ENCODE measurements around the gene NKAP.
"Not testable (repeated sequence)": the region's sequence is repeated elsewhere in the genome, so short reads cannot be mapped to it uniquely, and the experiment has no call there.

Gene NKAP

DNA sequence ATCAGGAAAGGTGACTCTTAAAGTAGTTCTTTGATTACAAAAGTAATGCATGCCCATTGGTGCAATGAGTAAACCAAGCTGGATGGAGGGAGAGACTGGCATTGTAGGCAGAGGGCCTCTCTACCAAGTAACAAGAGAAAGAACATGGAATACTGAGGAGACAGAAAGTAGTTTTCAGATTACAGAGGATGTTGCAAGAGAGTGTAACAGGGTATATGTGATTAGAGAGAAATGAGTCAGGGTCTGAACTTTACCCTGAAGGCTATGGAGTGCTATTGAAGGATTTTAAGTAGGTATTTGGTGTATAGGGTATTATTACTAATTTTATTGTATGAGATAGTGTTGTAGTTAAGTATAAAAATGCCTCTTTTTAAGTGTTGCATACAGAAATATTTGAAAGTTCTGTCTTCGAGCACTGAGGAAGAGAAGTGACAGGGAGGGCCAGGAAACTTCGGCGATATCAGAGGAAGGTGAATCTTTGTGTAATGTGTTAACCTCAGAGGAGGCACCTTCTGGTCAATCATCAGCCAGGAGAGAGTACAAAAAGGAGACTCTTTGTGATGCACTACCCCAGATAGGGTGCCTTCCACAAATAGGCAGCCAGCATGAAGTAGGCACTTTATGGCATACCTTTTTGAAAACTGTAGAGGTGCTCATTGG is 8.2 kb downstream of the NKAP start:
- DNase-seq = no peak

DNA sequence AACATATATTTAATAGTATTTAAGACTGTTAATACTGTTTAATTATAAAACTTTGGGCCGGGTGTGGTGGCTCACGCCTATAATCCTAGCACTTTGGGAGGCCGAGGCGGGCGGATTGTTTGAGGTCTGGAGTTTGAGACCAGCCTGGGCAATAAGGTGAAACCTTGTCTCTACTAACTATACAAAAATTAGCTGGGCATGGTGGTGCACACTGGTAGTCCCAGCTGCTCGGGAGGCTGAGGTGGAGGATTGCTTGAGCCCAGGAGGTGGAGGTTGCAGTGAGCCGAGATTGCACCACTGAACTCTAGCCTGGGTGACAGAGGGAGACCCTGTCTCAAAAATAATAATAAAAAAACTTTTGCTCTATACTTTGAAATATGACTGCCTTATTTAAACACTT is 21.2 kb downstream of the NKAP start:
- DNase-seq = not testable (repeated sequence)

GRCh38 chrX:119919835-119920585 is 23.5 kb downstream of the NKAP start:
- DNase-seq = no peak

- DNase-seq = no peak
Measured at GRCh38 chrX:119917877-119918276, 25.7 kb downstream of the NKAP start.

- no peak for DNase-seq
Measured at GRCh38 chrX:119916310-119916709, 27.2 kb downstream of the NKAP start.

GRCh38 chrX:119900976-119901375 is 42.6 kb downstream of the NKAP start:
- DNase-seq = no peak

DNA sequence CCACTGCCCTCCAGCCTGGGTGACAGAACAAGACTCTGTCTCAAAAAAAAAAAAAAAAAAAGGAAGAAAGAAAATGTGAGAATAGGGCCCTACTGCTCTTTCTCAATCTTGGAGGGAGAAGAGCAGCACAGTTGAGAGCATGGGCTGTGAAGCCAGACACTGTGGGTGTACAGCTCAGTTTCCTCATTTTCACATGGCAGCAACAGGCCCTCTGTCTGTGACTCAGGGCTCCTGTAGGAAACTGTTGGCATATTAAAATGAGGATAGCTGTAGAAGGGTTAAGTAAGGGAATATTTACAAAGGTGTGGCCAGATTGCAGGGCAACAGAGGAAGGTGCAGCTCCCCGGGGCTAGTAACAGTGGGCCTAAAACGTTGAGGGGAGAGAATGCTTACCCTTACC is 44.4 kb downstream of the NKAP start:
- DNase-seq = no peak

- DNase-seq = no peak
Measured at GRCh38 chrX:119895843-119896326, 47.7 kb downstream of the NKAP start, which contains the start of gene AKAP14. TSS of gene AKAP14 (plus strand) at chrX:119895893. CDS start at chrX:119903224, 7,331 bp downstream.

DNA sequence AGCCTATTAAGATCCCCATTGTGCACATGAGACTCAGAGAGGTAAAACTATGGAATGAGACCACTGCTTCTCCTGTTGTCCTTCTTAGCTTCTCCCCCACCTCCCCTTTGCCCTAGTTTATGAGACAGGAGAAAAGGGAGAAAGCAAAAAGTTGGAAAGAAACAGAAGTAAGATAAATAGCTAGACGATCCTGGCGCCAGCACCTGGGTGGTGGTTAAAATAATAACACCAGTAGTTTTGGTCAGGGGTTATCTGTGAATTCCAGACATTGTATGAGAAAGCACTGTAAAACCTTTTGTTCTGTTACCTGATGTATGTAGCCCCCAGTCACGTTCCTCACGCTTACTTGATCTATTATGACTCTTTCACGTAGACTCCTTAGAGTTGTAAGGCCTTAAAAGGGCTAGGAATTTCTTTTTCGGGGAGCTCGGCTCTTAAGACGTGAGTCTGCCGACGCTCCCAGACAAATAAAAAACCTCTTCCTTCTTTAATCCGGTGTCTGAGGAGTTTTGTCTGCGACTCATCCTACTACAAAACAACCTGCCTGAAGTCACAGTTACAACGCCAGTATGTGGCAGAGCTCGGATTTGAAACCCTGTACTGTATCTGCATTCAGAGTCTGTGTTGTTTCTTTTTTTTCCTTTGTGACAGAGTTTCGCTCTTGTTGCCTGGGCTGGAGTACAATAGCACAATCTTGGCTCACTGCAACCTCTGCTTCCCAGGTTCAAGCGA is 51.4 kb downstream of the NKAP start:
- DNase-seq = not testable (repeated sequence)

- not testable (repeated sequence) for DNase-seq
Measured at GRCh38 chrX:119890626-119891025, 52.9 kb downstream of the NKAP start.

DNA sequence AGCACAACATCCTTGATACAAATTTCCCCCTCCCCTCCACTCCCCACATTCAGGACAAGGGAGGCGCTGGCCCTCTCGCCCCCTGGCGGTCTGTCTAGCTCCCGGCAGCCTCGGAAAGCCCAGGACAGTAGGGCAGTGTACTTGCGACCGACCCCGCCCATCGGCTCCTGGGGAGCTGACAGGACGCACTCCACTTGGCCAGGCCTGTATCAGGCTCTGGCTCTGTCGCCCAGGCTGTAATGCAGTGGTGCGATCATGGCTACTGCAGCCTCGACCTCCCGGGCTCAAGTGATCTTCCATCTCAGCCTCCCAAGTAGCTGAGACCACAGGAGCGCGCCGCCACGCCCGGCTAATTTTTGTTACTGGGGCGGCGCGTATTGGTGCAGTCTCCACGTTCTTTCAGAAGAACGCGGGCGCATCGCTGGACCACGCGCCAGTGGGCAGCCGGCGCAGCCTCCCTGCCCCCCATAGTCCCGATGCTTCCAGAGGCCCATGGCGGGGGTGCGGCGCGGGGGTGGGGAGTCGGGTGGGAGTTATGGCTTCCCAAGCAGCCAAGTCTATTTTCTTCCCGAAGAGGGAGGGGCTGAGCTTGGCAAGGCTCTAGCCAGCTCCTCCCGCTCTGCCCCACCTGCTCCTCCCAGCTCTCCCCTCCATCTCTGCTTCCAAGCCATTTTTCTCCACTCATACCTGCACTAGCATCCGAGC is 55.7 kb downstream of the NKAP start:
- DNase-seq = peak; percentile 26 to 47

- no peak for DNase-seq
Measured at GRCh38 chrX:119885554-119886428, 57.8 kb downstream of the NKAP start.

DNA sequence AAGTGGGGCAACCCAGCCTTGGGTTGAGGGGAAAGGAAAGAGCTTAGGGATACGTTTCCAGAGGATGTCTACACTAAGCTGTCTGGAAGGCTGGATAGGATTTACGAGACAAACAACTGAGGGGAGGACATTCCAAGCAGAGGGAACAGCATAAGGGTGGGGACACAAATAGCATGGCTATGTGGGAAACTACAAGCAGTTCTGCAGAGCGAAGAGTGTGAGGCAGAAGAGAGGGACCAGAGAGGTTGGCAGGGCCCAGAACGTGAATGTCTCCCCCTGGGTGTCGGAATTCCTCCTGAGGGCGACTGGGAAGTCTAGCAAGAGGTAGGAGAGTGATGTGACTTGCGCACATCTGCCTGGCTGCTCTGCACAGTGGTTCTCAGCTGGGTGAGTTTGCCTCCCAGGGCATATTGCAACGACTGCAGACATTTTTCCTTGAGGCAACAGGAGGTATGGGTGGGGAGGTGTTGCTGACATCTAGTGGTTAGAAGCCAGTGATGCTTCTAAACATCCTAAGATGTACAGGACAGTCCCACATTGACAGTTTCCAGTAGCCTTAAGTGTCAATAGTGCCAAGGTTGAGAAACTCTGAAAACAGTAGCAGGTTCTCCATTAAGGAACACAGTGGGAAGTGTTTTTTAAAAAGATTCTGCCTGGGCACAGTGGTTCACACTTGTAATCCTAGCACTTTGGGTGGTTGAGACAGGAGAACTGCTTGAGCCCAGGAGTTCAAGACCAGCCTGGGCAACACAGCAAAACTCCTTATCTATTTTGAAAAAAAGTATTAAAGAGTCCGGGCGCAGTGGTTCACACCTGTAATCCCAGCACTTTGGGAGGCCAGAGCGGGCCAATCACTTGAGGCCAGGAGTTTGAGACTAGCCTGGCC is 62.8 kb downstream of the NKAP start:
- DNase-seq = peak in 1 of 2 experiments; percentile 17

- no peak for DNase-seq
Measured at GRCh38 chrX:119880076-119880475, 63.5 kb downstream of the NKAP start.

DNA sequence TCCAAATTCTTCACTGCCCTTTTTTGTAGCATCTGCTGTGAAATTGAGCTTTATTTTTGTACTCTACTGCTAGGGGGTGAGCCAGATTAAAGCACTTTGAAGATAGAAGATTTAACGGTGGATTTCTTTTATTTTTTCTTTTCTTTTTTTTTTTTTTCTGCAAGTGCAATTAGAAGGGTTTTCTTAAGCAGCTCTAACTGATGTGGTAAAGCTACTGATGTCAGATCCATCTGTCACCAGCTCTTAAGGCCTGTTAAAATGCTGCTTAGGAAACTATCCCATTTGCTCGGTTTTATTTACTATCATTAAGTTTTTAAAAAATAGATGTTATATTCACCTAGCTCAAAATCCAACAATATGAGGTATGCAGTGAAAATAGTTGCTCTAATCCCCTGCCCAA is 64.8 kb downstream of the NKAP start:
- no peak for DNase-seq

DNA sequence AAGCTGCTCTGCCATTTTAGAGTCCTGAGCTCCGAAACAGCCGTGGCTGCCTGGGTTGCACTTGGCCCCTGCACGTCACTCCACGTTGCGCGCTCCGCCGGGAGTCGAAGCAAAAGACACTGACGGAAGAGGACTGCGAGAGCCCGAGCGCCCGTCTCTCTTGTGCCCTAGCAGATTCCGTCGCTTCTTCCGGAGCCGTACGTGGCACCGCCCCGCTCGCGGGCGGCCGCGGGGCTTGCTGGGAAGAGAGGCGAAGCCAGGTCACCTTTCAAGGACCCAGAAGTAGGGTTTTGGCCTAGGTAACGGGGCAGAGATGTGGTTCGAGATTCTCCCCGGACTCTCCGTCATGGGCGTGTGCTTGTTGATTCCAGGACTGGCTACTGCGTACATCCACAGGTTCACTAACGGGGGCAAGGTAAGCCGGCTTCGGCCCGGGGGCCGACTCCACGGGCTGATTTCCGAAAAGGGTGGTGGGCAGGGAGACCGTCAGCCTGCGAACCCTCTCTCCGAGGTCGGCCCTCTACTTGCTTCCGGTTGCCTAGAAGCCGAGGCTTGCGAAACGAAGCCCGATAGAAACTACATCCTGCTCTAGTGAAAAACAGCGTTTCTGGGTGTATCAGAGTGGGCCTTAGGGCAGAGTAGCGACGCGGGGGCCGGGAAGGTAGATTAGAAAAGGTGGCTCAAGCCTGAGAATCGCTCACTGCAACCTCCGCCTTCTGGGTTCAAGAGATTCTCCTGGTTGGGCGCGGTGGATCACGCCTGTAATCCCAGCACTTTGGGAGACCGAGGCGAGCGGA is 71.8 kb downstream of the NKAP start, which contains the start of the genes NDUFA1 and RNF113A:
Gene NDUFA1 (plus strand): TSS at position 234 of the 797 bp plus-strand sequence. CDS start 80 bp downstream, at position 314.
Gene RNF113A (minus strand): TSS at position 135 of the 797 bp plus-strand sequence. CDS start 120 bp downstream, at position 15.
- DNase-seq = peak; percentile 15 to 74

- DNase-seq = no peak
Measured at GRCh38 chrX:119871245-119871598, 72.3 kb downstream of the NKAP start.

Data from SW 1271 (cell line).